ENCODE data around the gene WDR87.

- TF ChIP-seq, protein P1, sequence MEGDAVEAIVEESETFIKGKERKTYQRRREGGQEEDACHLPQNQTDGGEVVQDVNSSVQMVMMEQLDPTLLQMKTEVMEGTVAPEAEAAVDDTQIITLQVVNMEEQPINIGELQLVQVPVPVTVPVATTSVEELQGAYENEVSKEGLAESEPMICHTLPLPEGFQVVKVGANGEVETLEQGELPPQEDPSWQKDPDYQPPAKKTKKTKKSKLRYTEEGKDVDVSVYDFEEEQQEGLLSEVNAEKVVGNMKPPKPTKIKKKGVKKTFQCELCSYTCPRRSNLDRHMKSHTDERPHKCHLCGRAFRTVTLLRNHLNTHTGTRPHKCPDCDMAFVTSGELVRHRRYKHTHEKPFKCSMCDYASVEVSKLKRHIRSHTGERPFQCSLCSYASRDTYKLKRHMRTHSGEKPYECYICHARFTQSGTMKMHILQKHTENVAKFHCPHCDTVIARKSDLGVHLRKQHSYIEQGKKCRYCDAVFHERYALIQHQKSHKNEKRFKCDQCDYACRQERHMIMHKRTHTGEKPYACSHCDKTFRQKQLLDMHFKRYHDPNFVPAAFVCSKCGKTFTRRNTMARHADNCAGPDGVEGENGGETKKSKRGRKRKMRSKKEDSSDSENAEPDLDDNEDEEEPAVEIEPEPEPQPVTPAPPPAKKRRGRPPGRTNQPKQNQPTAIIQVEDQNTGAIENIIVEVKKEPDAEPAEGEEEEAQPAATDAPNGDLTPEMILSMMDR (IDR thresholded peaks at IDR 0.05) = no peak
- no peak for TF ChIP-seq POLR2AphosphoS5 (IDR thresholded peaks at IDR 0.05; ENCODE audit: low read depth, low read length)
- TF ChIP-seq REST (IDR thresholded peaks at IDR 0.05; ENCODE audit: insufficient read depth in 1 of 2, low read depth in 2 of 2, low read length in 1 of 2) = no peak
- TF ChIP-seq TCF7L2 (IDR thresholded peaks at IDR 0.05; ENCODE audit: low read depth, low read length) = no peak
- no peak for TF ChIP-seq SIN3A (IDR thresholded peaks at IDR 0.05; ENCODE audit: borderline replicate concordance, insufficient read depth, low read depth, low read length)
These were observed 14.4 kb upstream of the WDR87 start for GRCh38 chr19:37920591-37921450.
